PC-9 (cell line): ENCODE data around the gene PGA3. TPM values are rescaled to one million over a fixed set of nuclear protein-coding genes. Genes with fewer than 3 reads are reported as not detected.
A peak's percentile ranks its signal among the peaks of the same experiment; 100 is the strongest.

Experiments
- BruUV-seq: library from RNA; stranded (reverse); fragments of 400-500 nt; replicated peaks from 2 replicates; lab custom pipeline; 2021; lab: Mats Ljungman, UMichigan
- CTCF ChIA-PET: fragments of 300-600 bp; sonication (Branson Sonifier 250); formaldehyde crosslinking; loops from one replicate; lab custom pipeline; 2022; ENCODE audit warnings: antibody characterized with exemption; lab: Charles Lee
- POLR2A ChIA-PET: fragments of 300-600 bp; sonication (Branson Sonifier 250); formaldehyde crosslinking; loops from one replicate; lab custom pipeline; 2022; ENCODE audit warnings: antibody characterized with exemption; ENCODE audit not compliant: unreplicated experiment; lab: Charles Lee
- DNase-seq, 2 experiments: peaks; one replicate each; pipeline versions ENCODE4 v3.0.0 to v3.0.0-alpha.2; 2015 to 2022; ENCODE audit warnings: mixed read lengths in 1 of 2
- H2AFZ ChIP-seq: fragments of 200-600 bp; sonication (generic); 2 replicates; pipeline ENCODE4 v1.8.1; 2017; ENCODE audit warnings: antibody characterized with exemption
- H3F3A ChIP-seq: fragments of 200-600 bp; sonication (generic); 2 replicates; pipeline ENCODE4 v1.8.1; 2017; ENCODE audit warnings: antibody characterized with exemption, mild to moderate bottlenecking, low read depth; ENCODE audit not compliant: insufficient read depth
- H3K27ac ChIP-seq: fragments of 200-600 bp; sonication (generic); 2 replicates; pipeline ENCODE4 v1.6.1; 2016; ENCODE audit warnings: mixed run types
- H3K27me3 ChIP-seq: fragments of 200-600 bp; sonication (generic); 2 replicates; pipeline ENCODE4 v1.6.1; 2016; ENCODE audit warnings: low read depth, mixed run types; ENCODE audit not compliant: insufficient read depth
- H3K36me3 ChIP-seq: fragments of 200-600 bp; sonication (generic); 2 replicates; pipeline ENCODE4 v1.6.1; 2016; ENCODE audit warnings: low read depth, mixed run types
- H3K4me1 ChIP-seq: fragments of 200-600 bp; sonication (generic); replicated peaks from 2 replicates; pipeline ENCODE4 v1.6.1; 2016; ENCODE audit warnings: mixed run types; ENCODE audit not compliant: insufficient read depth
- H3K4me2 ChIP-seq: fragments of 200-600 bp; sonication (generic); 2 replicates; pipeline ENCODE4 v1.6.1; 2017; ENCODE audit warnings: mixed run types
- H3K4me3 ChIP-seq: fragments of 200-600 bp; sonication (generic); 2 replicates; pipeline ENCODE4 v1.6.1; 2016; ENCODE audit warnings: mixed run types
- H3K79me2 ChIP-seq: fragments of 200-600 bp; sonication (generic); 2 replicates; pipeline ENCODE4 v1.6.1; 2017; ENCODE audit warnings: low read depth, mixed run types
- H3K9me2 ChIP-seq: fragments of 200-600 bp; sonication (generic); 2 replicates; pipeline ENCODE4 v1.8.1; 2017; ENCODE audit warnings: mild to moderate bottlenecking; ENCODE audit not compliant: insufficient read depth
- H3K9me3 ChIP-seq: fragments of 200-600 bp; sonication (generic); 2 replicates; pipeline ENCODE4 v1.8.1; 2016; ENCODE audit warnings: low read depth; ENCODE audit not compliant: insufficient read depth
- H4K20me1 ChIP-seq: fragments of 200-600 bp; sonication (generic); 2 replicates; pipeline ENCODE4 v1.8.1; 2017; ENCODE audit not compliant: insufficient read depth
- CTCF ChIP-seq: fragments of 200-600 bp; sonication (generic); conservative IDR thresholded peaks from 2 replicates; pipeline ENCODE4 v1.6.1; 2017; ENCODE audit warnings: mixed run types, antibody characterized with exemption, mild to moderate bottlenecking, moderate library complexity
- EZH2 ChIP-seq: fragments of 200-600 bp; sonication (generic); IDR thresholded peaks from 2 replicates; pipeline ENCODE4 v1.8.0; 2017; ENCODE audit warnings: antibody characterized with exemption, low read depth
- intact Hi-C: fragments of 100-400 bp; cut with micrococcal nuclease; formaldehyde crosslinking; loops from one replicate; pipeline ENCODE4 v1.10.0; 2022; ENCODE audit not compliant: unreplicated experiment
- total RNA-seq: library from RNA; stranded (reverse); gene quantifications from 2 replicates; pipeline ENCODE4 v1.2.3, GENCODE V29; 2021

The PGA3 gene
- total RNA-seq, 1 experiment from 2014 or later: not detected

- intact Hi-C loops: loop anchor here (2.0 kb wide), 4 partner anchors 198 to 412 kb away; partner anchors contain the start of genes PRPF19 and TMEM109
- ChIA-PET POLR2A (no interaction called here), CTCF (interaction anchor here (2.0 kb wide), 1 partner anchor 355 kb away, joined by 5 read pairs; no protein-coding TSS in a partner anchor)
- TF ChIP-seq EZH2 (no peak), CTCF (no peak)
- Histone ChIP-seq H3K9me2 (no peaks in the 10 kb centered on the region), H3K4me2 (no peak overlapping the region), H3F3A (no peaks in the 10 kb centered on the region), H3K4me1 (no peaks in the 10 kb centered on the region), H3K9me3 (peaks cover 11% of the 10 kb centered on the region), H3K36me3 (no peaks in the 10 kb centered on the region), H3K27me3 (peaks cover 18% of the 10 kb centered on the region), H3K4me3 (no peak overlapping the region), H3K79me2 (no peaks in the 10 kb centered on the region), H2AFZ (no peak overlapping the region), H4K20me1 (no peaks in the 10 kb centered on the region), H3K27ac (no peak overlapping the region)
- no peak for DNase-seq
- no TSS peak for BruUV-seq
Measured at GRCh38 chr11:61186504-61186903, 16.8 kb upstream of the PGA3 start.

GRCh38 chr11:61187505-61188130 is 15.7 kb upstream of the PGA3 start:
- ChIA-PET CTCF (interaction anchor here (1.4 to 2.0 kb wide), 2 partner anchors 356 to 410 kb away, joined by 3 to 5 read pairs; no protein-coding TSS in a partner anchor), POLR2A (interaction anchor here (0.6 kb wide), 1 partner anchor 12 kb away, joined by 6 read pairs; no protein-coding TSS in a partner anchor)
- Histone ChIP-seq H3K9me2 (no peaks in the 10 kb centered on the region), H3K36me3 (no peaks in the 10 kb centered on the region), H2AFZ (no peak overlapping the region), H3K4me3 (no peak overlapping the region), H3K79me2 (no peaks in the 10 kb centered on the region), H3F3A (no peaks in the 10 kb centered on the region), H3K9me3 (peaks cover 12% of the 10 kb centered on the region), H3K4me2 (no peak overlapping the region), H4K20me1 (no peaks in the 10 kb centered on the region), H3K27ac (no peak overlapping the region), H3K4me1 (no peaks in the 10 kb centered on the region), H3K27me3 (peaks cover 26% of the 10 kb centered on the region)
- DNase-seq: peak; percentile 56 to 70
- intact Hi-C loops: loop anchor here (1.0 to 2.0 kb wide), 7 partner anchors 57 to 413 kb away; partner anchors contain the start of genes PRPF19 and TMEM109
- no peak for TF ChIP-seq EZH2
- TF ChIP-seq CTCF: peak; percentile 99
- no TSS peak for BruUV-seq

GRCh38 chr11:61189933-61190332 is 13.4 kb upstream of the PGA3 start:
- Histone ChIP-seq H3K9me3 (peaks cover 12% of the 10 kb centered on the region), H3K4me1 (no peaks in the 10 kb centered on the region), H3K4me3 (no peak overlapping the region), H3K36me3 (no peaks in the 10 kb centered on the region), H3K27me3 (peaks cover 45% of the 10 kb centered on the region), H3F3A (no peaks in the 10 kb centered on the region), H3K4me2 (no peak overlapping the region), H3K9me2 (no peaks in the 10 kb centered on the region), H3K27ac (no peak overlapping the region), H2AFZ (no peak overlapping the region), H4K20me1 (no peaks in the 10 kb centered on the region), H3K79me2 (no peaks in the 10 kb centered on the region)
- TF ChIP-seq EZH2 (no peak), CTCF (no peak)
- POLR2A ChIA-PET: no interaction called here
- intact Hi-C loops: no loop called here
- DNase-seq: no peak
- CTCF ChIA-PET: no interaction called here
- BruUV-seq: no TSS peak
